Liver (tissue), 3 donors: ENCODE measurements around the gene ANGPTL3.

Source experiments
- EGR1 ChIP-seq, 2 donors: IDR thresholded peaks; 2 replicates each; pipeline ENCODE4 v1.6.1; 2016 to 2018; ENCODE audit warnings: antibody characterized with exemption in 2 of 2, low read depth in 2 of 2
- SP1 ChIP-seq: IDR thresholded peaks from 2 replicates; pipeline ENCODE4 v1.6.1; 2018; ENCODE audit warnings: antibody characterized with exemption, mild to moderate bottlenecking
- TF ChIP-seq, protein P1 (sequence below): fragments of 150-350 bp; IDR thresholded peaks from 2 replicates; pipeline ENCODE4 v1.5.1; 2017; ENCODE audit warnings: improper control_type of control experiment, low read depth, low read length; ENCODE audit not compliant: missing input control
- donor health status: healthy.
- donor health status: healthy.

DNA sequence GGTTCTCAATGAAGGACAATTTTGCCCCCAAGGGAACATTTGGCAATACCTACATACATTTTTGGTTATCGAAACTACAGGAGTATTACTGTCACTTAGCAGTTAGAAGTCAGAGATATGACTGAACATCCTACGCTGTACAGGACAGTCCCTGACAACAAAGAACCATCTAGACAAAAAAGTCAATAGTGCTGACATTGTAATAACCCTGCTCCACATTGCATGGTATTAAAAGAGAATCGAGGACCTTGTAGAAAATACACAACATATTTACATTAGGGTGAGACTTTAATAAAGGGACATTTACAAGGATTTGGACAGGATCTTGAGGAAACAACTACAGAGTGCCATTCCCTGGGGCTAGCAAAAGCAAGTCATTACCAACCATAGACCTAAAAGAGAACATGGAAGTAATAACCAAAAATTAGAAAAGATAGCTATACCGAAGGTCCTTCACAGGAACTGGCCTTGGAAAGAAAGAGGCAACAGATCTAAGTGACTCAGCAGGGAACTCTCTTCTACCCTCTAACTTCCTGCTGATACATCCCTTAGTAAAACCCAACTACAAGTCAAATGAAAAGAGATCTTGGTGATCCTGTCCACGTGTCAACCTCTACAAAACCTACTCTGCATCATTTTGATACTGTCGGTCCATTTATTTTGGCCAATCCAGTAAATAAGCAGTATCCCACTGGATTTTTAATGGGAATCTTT, 40.2 kb downstream of the ANGPTL3 start:
- TF ChIP-seq, protein P1, sequence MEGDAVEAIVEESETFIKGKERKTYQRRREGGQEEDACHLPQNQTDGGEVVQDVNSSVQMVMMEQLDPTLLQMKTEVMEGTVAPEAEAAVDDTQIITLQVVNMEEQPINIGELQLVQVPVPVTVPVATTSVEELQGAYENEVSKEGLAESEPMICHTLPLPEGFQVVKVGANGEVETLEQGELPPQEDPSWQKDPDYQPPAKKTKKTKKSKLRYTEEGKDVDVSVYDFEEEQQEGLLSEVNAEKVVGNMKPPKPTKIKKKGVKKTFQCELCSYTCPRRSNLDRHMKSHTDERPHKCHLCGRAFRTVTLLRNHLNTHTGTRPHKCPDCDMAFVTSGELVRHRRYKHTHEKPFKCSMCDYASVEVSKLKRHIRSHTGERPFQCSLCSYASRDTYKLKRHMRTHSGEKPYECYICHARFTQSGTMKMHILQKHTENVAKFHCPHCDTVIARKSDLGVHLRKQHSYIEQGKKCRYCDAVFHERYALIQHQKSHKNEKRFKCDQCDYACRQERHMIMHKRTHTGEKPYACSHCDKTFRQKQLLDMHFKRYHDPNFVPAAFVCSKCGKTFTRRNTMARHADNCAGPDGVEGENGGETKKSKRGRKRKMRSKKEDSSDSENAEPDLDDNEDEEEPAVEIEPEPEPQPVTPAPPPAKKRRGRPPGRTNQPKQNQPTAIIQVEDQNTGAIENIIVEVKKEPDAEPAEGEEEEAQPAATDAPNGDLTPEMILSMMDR, result no peak
- TF ChIP-seq SP1 (no peak), EGR1 (IDR thresholded peaks at IDR 0.05; ENCODE audit: low read depth in 2 of 2) (no peak)
